SK-N-MC (cell line): Measurements from ENCODE around the gene PDCD1.

Experiments used
- EZH2 ChIP-seq: fragments of 200-600 bp; sonication (generic); IDR thresholded peaks from one replicate; pipeline ENCODE4 v1.6.1; 2017; ENCODE audit warnings: antibody characterized with exemption
- POLR2AphosphoS5 ChIP-seq: IDR thresholded peaks from 2 replicates; pipeline ENCODE4 v1.6.1; 2012; ENCODE audit warnings: mild to moderate bottlenecking, low read depth, low read length, borderline replicate concordance

DNA sequence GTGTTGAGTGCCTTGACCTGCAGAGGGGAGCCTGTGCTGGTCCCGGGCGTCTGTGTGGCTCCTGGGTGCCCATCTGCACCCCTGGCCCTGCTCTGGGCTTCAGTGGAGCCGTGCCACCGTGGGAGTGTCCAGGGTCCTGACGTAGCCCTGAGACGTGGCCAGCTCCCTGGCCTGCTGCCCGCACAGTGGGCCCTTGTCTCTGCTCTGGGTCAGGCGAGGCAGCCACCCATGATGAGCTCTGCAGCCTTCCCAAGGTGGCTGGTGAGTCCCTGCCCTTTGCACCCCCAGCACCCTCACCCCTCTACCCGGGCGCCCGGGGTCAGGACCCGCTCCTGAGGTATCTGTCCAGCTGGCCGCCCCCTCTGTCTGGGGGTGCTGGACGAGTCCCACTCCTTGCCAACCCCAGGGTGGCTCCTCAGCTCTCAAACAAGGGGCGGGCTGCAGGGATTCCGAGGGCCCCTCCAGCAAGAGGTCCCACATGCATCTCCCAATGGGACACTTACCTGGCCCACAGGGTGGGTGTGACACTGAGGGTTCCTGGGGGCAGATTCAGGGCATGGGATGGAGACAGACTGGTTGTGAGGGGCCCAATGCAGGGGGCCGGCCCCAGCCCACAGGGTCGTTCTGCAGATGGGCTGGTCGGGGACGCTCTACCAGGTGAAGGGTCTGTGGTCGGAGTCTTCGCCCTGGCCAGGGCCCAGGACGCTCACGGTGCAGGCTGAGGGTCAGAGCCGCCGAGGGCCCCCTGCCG, 47.3 kb downstream of the PDCD1 start:
- TF ChIP-seq EZH2 (no peak), POLR2AphosphoS5 (no peak)
